GM18870 (cell line): ENCODE results near the gene POLR2E.

Source experiments
- ATAC-seq: cut with Tn5 transposase; IDR thresholded peaks from one replicate; pipeline ENCODE4 v1.9.1; 2021; ENCODE audit warnings: moderate library complexity; ENCODE audit not compliant: unreplicated experiment

POLR2E gene

DNA sequence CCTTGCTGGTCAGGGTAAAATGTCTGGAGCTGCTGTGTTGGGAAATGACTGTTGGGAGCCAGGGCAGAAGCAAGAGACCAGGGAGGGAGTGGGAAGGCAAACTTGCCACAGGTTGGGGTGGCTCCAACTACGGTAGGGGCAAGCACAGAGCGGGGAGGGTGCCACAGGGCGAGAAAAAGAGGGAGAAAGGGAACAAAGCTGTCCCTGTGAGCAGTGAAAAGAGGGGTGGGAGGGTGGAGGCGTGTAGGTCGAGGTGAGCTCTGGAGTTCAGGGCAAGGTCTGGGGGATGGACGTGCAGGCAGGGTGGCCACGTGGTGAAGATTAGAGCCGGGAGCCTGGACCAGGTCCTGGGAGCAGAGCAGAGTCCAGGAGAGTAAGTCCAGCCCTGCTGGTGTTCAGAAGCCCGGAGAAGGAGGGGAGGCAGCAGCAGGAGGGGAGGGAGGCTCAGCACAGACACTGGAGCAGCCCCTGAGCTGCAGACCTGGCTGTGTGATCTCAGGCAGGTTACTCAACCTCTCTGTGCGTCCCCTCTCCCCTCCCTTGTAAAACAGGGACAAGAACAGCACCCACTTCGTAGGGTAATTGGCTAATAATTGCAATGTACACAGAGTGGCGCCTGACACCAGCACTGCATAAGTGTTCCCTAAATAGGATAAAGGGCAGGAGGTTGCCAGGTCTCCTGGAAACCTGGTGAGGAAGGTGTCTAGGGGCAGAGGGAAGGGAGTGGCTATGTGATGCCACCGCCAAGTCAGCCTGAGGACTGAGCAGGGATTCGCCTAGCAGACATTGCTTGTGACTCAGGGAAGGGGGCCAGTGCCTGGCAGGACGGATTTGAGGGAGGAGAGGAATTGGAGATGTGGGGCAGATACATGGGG lies 3.2 kb upstream of the POLR2E start:
- no peak for ATAC-seq

DNA sequence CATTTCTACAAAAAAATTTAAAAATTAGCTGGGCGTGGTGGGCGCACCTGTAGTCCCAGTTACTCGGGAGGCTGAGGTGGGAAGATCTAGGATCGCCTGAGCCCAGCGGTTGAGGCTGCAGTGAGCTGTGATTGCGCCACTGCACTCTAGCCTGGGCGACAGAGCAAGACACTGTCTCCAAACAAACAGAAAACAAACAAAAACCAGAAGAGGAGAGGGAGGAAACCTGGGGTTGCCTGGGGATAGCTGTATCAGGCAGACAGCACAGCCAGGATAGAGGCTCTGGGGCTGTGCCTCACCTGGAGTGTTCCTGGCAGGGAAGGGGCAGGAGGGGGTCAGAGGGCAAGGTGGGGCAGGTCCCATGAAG lies 2.6 kb upstream of the POLR2E start:
- no peak for ATAC-seq

DNA sequence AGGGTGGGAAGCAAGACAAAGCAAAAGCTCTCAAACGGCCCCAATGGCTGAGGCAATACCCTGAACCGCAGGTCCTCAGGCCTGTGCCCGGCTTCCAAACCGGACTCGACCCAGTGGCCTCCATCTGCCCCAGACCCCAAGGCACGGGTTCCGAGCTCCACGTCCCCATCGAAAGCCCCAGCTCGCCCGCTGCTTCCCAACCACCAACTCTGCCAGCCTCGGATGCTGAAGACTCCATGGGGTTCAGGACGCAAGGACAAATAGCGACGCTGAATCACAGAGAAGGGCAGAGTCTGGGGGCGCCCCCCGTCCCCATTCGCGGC lies 559 bp downstream of the POLR2E start:
- ATAC-seq, result no peak

DNA sequence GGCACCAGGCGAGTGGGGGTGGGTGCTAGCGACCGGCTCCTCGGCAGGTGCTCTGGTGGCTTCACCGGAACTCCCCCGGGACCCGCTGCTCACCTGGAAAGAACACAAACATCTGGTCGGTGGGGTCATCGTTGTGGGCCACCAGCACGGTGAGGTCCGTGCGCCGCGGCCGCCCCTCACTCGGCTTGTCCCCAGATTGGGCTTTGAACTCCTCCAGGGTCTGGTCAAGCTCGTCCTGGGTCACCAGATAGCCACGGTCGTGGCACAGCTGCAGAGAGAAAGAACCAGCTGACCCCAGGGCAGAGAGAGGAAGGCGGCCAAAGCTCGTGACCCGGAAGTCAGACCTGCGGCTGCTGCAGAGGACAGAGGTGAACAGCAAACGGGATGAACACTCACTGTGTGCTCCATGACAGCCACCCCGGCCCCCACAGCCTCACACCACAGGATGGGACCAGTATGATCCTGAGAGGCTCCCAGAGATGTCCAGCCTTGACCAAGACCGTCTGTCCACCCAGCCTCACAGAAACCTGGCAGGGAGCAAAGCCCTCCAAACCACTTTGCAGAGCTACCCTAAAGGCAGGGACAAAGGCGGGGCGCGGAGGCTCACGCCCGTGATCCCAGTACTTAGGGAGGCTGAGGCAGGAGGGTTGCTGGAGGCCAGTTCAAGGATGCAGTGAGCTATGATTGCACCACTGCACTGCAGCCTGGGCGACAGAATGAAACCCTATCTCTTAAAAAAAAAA lies 1.2 kb downstream of the POLR2E start:
- ATAC-seq, result no peak

DNA sequence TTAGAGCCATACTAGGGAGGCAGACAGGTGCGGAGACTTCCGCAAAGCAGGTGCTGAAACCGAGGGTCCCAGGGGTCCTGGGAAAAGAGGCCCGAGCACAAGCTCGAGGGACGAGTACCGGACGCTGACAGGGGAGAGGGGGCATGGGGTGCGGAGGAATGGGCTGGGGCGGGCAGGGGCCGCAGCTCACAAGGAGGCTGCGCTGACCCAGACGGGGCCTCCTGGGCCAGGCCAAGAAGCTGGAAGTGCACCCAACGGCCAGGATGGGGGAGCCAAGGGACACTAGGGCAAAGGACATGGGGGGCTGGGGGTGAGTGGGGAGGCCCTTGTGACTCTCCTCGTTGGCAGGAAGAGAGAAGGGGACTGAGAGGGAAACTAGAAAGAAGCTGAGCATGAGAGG lies 1.8 kb downstream of the POLR2E start:
- no peak for ATAC-seq

DNA sequence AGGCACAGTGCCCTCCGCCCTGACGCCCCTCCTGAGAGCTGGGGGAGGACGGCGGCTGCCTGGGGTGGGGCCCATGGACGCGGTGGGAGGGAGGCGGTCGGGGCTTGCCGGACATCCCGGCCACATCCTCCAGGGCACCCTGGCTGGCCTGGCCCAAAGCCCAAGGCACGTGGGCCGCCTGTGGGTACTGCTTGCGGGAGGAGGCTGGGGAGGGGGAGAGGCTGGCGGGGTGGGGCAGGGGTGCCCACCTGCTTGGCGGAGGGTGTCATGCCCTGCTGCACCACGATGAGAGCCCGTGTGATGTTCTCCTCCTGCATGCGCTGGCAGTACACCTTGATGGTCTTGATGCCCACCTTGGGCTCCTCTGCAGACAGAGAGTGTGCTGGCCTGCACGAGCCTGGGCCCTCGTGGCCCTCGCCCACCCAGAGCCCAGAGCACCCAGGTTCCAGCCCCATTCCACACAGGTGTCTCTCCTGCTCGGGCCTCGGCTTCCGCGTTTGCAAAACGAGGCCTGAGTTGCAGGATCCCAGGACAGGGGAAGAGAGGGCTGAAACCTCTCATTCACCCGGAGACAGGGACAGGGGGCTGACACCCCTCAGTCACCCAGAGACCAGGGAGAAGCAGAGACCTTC lies 3.5 kb downstream of the POLR2E start:
- no peak for ATAC-seq

DNA sequence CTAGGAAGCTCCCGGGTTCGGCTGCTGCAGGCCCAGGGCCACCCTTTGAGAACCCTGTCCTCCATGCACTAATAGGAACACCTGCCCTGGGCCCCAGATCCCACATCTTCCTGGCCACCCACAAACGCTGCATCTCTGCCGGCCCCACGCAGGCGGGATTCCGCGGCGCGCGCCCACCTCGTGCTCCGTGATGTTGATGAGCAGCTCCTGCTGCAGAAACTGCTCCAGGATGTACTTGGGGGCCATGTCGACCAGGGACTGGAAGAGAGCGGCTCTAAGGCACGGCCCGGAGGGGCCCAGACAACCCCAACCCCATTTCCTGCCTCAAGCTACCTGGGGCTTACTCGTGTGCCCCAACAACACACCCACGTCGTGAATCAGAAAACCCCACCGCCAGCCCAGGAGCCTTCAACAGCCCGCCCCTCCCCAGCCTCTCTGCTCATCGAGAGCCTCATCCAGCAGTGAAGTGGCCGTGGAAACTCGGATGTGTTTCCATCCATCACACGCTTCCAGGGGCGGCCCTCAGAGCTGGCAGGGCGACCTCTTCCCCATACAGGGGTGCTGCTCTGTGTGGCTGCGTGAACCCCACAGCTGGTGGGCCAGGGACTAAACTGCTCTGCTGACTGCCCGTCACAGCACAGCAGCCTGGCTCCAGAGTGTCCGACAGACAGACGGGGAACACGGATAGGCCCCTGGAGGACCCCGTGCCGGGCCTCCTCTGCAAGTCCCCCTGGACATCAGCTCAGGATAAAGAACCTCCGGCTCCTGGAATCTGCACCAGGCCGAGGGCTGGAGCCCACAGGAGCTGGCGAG lies 4.2 kb downstream of the POLR2E start:
- no peak for ATAC-seq

DNA sequence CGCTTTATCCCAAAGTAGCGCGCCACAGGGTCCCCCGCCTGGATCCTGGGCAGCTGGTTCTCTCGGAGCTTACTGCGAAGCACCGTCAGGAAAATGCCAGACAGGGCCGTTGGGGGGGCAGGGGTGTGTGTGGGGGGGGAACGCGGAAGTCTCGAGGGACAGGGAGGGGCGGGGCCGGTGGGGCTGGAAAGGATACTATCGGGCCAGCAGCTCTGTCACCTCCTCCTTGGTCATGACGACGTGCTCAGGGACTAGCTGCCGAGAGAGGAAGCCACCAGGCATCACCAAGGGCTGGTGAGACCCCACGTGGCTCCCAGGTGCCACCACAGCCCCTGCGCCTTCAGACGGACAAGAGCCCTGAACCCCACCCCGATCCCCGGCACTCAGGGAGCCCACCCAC lies 5.3 kb downstream of the POLR2E start:
- ATAC-seq, result no peak

DNA sequence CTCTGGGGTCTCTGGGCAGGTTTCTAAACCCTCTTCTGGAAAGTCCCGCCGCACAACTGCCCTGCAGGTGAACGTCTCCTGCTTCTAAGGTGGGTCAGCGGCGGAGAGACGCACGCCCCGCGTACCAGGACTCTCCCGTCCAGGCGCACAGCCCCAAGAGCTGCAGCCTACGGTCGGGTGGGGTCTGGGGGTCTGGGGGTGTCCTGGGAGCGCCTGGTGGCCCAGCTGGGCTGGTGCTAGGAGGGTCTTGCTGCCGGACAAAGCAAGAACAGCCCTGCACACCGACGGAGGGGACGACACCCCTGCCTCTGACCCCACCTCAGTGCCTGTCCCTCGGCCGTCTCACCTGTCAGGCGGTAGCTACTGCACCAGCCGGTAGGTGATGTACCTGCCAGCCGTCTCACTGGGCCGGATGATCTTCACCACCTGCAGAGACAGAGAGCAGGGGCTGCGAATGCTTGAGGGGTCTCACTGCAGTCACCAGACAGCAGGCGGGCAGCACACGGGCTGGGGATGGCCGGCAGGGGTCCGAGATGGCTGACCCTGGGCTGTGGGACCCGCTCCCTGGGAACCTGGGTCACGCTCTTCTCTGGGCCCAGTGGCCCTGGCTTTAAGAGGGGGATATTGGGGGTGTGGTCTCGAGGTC lies 5.9 kb downstream of the POLR2E start:
- no peak for ATAC-seq

DNA sequence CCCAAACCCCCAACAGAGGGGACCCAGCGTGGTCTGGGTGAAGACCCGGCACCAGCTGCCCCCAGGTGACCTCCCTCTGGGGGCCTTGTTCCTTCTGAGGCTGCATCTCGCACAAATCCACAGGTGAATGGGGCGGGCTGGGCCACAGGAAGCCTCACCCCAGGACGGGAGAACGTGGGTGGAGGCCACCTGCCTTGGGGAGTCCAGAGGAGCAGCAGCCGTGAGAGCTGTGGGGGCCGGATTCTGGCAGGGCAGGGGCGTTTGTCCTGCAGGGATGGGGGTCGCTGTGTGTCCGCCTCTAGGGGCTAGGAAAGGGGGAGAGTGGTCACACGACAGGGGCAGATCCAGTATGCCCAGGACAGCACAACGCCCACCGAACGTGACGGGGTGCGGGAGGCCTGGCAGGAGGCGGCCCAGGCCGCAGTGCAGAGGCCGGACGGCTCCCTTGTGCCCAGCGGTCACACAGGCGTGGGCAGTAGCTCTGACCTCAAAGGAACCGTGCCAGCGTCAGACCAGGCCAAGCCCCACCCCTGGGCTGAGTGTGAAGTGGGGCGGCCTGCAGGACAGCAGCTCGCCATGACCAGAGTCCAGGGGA lies 6.7 kb downstream of the POLR2E start:
- no peak for ATAC-seq

DNA sequence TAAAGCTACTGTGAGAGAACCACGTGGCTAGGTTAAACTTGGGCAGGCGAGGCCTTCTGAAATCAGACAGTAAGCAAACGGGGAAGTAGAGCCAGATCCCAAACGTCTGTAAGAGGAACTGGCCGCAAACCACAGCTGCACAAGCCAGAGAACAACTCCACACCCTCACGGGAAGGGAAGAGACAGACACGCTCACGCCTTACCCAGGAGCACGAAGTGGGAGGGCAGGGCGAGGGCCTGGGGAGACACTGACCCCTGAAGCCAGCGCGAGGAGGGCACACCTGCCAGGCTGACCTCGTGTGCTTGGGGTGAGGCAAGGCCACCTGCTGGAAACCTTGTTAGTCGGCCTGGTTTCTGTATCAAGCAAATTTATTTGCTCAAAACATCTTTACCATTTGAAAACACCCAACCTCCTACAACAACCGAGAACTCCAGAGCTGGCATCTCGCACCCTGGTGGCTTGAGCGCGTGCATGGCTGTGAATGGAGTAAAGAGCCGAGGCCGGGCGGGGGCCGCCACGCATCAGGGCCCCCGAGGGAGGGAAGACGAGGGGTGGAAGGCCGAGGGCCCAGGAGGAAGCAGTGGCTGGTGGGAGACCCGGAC lies 7.3 kb downstream of the POLR2E start:
- no peak for ATAC-seq

DNA sequence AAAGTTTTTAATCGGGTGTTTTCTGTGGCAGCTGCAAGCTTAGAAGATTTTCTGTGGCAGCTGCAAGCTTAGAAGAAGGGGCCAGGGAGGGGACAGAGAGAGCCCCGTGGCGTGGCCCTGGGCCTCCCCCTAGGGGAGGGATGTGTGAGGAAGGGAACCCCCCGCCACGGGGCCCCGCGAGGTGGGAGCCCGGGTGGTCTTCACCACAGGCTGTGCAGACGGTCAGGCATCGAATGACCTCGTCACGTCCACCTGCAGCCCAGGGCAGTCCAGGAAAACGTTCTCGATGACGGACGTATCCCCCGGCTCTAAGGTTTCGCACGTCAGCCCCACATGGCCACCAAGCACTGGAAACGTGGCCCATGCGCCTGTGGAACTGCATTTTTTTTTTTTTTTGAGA lies 8.6 kb downstream of the POLR2E start:
- no peak for ATAC-seq

DNA sequence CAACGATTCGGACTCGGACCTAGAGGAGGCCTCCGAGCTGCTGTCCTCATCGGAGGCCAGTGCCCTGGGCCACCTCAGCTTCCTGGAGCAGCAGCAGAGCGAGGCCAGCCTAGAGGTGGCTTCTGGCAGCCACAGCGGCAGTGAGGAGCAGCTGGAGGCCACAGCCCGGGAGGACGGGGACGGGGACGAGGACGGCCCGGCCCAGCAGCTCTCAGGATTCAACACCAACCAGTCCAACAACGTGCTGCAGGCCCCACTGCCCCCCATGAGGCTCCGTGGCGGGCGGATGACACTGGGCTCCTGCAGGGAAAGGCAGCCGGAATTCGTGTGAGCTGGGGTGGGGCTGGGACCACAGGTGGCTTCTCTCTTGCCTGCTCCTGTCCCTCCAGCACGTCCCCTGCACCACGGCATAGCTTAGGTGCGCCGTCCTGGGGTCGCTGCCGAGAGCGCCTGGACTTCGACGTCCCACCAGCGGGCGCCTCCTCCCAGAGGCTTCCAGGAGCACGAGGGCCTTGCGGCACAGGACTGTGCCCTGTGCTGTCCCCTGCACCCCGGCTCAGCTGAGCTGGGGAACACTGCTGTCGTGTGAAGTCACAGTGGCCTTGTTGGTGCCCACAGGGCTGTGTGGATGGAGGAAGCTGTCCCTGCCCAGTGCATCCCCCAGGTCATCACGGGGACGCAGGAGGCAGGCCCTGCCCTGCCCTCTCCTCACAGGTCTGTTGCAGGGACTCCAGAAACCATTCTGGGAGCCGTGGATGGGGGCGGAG lies 9.3 kb downstream of the POLR2E start:
- no peak for ATAC-seq

DNA sequence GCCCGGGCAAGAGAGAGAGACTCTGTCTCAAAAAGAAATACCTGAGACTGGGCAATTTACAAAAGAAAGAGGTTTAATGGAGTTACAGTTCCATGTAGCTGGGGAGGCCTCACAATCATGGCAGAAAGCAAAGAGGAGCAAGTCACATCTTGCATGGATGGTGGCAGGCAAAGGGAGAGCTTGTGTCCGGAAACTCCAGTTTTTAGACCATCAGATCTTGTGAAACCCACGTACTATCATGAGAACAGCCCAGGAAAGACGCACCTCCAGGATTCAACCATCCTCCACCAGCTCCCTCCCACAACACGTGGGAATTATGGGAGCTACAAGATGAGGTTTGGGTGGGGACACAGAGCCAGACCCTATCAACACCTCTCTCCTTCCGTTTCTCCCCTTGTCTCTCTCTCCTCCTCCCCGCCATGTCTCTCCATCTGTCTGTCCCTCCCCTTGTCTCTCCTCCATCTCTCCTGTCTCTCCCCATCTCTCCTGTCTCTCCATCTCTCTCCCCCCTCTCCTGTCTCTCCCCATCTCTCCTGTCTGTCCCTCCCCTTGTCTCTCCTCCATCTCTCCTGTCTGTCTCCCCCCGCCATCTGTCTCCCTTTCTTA lies 10.0 kb downstream of the POLR2E start:
- ATAC-seq, result no peak

DNA sequence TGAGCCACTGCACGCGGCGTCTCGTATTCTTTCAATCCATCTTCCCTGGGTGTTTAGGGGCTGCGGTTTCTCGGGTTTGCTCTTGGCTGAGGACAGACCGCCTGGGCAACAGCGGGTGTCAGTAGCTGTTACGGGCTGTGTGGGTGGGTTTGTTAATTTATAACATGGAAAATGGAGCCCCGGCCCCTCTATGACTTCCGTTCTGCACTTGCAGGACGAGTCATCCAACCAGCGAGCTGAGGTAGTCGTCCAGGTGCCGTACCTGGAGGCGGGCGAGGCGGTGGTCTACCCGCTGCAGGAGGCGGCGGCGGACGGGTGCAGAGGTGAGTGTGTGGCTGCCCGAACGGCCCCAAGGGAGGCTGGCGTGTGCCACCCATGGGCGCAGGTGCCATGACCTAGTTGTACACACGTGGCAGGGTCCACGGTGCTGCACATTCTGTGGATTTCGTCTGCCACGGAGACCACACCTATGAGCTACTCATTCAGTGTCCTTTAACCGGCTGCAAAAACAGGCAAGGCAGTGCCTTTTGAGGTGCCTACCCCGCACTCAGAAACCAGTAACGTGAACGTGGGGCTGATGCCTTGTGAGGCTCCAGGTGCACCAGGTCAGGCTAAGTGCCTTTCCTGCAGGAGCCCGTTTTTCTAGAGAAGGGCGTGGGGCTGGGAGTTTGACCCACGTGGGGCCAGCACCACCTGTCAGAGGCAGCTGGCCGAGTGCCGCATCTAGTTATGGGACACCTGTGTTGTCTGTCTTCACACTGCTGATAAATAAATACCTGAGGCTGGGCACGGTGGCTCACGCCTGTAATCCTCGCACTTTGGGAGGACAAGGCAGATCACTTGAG lies 10.9 kb downstream of the POLR2E start:
- no peak for ATAC-seq

DNA sequence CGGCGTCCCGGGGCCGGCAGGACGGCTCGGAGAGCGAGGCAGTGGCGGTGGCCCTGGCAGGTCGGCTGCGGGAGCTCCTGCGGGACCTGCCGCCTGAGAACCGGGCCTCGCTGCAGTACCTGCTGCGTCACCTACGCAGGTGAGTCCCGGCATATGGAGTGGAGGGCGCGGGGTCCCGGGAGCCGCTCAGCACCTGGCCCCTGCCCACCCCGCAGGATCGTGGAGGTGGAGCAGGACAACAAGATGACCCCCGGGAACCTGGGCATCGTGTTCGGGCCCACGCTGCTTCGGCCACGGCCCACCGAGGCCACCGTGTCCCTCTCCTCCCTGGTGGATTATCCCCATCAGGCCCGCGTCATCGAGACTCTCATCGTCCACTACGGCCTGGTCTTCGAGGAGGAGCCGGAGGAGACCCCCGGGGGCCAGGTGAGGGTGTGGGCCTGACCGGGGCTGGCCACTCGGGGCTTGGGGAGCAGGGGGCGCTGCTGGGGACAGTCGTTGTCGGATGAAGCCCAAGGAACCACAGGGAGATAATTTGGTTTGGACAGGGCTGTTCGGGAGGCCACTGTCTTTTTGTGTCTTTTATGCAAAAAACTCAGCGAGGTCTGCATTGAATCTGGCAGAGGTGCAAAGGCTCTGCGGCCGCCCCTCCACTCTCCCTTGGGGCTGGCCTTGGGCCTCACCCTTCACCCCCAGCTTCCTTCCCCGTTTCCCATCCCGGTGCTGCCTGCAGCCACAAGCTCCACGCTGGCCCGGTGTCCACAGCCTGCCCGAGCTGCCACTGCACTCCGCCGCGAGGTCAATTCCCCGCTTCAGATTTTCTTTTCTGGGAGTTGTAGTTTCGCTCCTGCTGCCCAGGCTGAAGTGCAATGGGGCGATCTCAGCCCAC lies 12.0 kb downstream of the POLR2E start:
- no peak for ATAC-seq
